ENCODE measurements around the gene EEPD1.

DNA sequence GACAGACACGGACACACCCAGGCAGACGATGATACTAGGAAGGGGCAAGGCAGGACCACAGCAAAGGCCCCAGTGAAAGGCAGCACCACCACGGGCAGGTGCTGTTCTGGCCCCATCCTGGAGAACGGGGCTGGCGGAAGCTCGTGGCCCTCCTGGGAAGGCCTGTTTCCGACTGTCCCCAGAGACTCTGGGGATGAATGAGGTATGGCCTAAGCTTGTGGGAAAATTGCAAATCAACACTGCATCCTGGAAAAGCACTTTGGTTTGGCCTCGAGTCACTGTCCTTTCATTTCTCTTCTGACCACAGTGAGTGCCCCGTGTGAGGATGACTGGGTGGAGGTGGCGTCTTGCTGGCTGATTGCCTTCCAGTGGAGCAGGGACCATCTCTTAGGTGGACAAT, 155.0 kb downstream of the EEPD1 start:
- TF ChIP-seq CTCF (IDR thresholded peaks at IDR 0.05) = no peak
- TF ChIP-seq POLR2A (IDR thresholded peaks at IDR 0.05) = no peak
